Measurements from ENCODE around the gene CHADL.

Gene CHADL

GRCh38 chr22:41248758-41249157 is 8.0 kb upstream of the CHADL start:
- no peak for TF ChIP-seq CSDC2 (CRISPR knock-in tag; IDR thresholded peaks at IDR 0.05)
- no peak for ATAC-seq

DNA sequence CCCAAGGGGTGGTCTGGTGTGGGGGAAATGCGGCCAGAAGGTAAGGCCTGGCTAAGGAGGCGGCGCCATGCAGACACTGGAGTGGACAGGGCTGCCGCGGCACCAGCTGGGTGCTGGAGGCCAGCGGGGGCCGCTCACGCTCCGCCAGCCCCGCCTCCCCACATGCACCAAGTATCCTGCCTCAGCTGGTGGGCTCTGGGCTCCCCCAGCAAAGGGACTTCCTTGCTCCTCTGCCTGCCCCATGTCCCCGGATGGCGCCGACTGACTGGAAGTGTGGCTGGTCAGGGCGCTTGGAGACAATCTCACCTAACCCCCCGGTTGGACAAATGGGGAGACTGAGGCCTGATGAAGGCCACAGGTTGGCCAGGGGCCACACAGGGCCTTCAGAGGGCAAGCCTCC is 7.6 kb upstream of the CHADL start:
- ATAC-seq = no peak
- no peak for TF ChIP-seq ZNF565 (CRISPR knock-in tag; conservative IDR thresholded peaks at IDR 0.05; ENCODE audit: low read depth)
- TF ChIP-seq ZFP3 (CRISPR knock-in tag; IDR thresholded peaks at IDR 0.05) = no peak
- TF ChIP-seq, protein P1, sequence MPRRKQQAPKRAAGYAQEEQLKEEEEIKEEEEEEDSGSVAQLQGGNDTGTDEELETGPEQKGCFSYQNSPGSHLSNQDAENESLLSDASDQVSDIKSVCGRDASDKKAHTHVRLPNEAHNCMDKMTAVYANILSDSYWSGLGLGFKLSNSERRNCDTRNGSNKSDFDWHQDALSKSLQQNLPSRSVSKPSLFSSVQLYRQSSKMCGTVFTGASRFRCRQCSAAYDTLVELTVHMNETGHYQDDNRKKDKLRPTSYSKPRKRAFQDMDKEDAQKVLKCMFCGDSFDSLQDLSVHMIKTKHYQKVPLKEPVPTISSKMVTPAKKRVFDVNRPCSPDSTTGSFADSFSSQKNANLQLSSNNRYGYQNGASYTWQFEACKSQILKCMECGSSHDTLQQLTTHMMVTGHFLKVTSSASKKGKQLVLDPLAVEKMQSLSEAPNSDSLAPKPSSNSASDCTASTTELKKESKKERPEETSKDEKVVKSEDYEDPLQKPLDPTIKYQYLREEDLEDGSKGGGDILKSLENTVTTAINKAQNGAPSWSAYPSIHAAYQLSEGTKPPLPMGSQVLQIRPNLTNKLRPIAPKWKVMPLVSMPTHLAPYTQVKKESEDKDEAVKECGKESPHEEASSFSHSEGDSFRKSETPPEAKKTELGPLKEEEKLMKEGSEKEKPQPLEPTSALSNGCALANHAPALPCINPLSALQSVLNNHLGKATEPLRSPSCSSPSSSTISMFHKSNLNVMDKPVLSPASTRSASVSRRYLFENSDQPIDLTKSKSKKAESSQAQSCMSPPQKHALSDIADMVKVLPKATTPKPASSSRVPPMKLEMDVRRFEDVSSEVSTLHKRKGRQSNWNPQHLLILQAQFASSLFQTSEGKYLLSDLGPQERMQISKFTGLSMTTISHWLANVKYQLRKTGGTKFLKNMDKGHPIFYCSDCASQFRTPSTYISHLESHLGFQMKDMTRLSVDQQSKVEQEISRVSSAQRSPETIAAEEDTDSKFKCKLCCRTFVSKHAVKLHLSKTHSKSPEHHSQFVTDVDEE (CRISPR knock-in tag; IDR thresholded peaks at IDR 0.05) = no peak
- TF ChIP-seq BACH2 (CRISPR knock-in tag; IDR thresholded peaks at IDR 0.05; ENCODE audit: borderline replicate concordance) = no peak
- TF ChIP-seq, protein P2, sequence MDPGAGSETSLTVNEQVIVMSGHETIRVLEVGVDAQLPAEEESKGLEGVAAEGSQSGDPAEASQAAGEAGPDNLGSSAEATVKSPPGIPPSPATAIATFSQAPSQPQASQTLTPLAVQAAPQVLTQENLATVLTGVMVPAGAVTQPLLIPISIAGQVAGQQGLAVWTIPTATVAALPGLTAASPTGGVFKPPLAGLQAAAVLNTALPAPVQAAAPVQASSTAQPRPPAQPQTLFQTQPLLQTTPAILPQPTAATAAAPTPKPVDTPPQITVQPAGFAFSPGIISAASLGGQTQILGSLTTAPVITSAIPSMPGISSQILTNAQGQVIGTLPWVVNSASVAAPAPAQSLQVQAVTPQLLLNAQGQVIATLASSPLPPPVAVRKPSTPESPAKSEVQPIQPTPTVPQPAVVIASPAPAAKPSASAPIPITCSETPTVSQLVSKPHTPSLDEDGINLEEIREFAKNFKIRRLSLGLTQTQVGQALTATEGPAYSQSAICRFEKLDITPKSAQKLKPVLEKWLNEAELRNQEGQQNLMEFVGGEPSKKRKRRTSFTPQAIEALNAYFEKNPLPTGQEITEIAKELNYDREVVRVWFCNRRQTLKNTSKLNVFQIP (CRISPR knock-in tag; IDR thresholded peaks at IDR 0.05; ENCODE audit: borderline replicate concordance, low read depth) = no peak
- no peak for TF ChIP-seq ESRRG (CRISPR knock-in tag; IDR thresholded peaks at IDR 0.05)
- TF ChIP-seq ZFP30 (CRISPR knock-in tag; IDR thresholded peaks at IDR 0.05) = no peak
- TF ChIP-seq ZNF8 (CRISPR knock-in tag; IDR thresholded peaks at IDR 0.05) = no peak

GRCh38 chr22:41247703-41248102 is 7.0 kb upstream of the CHADL start:
- TF ChIP-seq ESRRG (CRISPR knock-in tag; IDR thresholded peaks at IDR 0.05) = no peak
- TF ChIP-seq PPARA (CRISPR knock-in tag; IDR thresholded peaks at IDR 0.05; ENCODE audit: borderline replicate concordance) = no peak
- TF ChIP-seq, protein P2 (CRISPR knock-in tag; IDR thresholded peaks at IDR 0.05; ENCODE audit: borderline replicate concordance, low read depth) = no peak
- no peak for TF ChIP-seq ISL1 (CRISPR knock-in tag; IDR thresholded peaks at IDR 0.05)
- TF ChIP-seq ZNF8 (CRISPR knock-in tag; IDR thresholded peaks at IDR 0.05) = no peak
- TF ChIP-seq OSR1 (CRISPR knock-in tag; IDR thresholded peaks at IDR 0.05) = no peak
- no peak for TF ChIP-seq BACH2 (CRISPR knock-in tag; IDR thresholded peaks at IDR 0.05; ENCODE audit: borderline replicate concordance)
- no peak for TF ChIP-seq PATZ1 (CRISPR knock-in tag; IDR thresholded peaks at IDR 0.05; ENCODE audit: borderline replicate concordance)
- no peak for TF ChIP-seq ZFP30 (CRISPR knock-in tag; IDR thresholded peaks at IDR 0.05)
- no peak for TF ChIP-seq TOX (CRISPR knock-in tag; IDR thresholded peaks at IDR 0.05; ENCODE audit: borderline replicate concordance)
- TF ChIP-seq, protein P3, sequence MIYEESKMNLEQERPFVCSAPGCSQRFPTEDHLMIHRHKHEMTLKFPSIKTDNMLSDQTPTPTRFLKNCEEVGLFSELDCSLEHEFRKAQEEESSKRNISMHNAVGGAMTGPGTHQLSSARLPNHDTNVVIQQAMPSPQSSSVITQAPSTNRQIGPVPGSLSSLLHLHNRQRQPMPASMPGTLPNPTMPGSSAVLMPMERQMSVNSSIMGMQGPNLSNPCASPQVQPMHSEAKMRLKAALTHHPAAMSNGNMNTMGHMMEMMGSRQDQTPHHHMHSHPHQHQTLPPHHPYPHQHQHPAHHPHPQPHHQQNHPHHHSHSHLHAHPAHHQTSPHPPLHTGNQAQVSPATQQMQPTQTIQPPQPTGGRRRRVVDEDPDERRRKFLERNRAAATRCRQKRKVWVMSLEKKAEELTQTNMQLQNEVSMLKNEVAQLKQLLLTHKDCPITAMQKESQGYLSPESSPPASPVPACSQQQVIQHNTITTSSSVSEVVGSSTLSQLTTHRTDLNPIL (CRISPR knock-in tag; IDR thresholded peaks at IDR 0.05; ENCODE audit: low read depth) = no peak
- no peak for TF ChIP-seq GLIS3 (CRISPR knock-in tag; IDR thresholded peaks at IDR 0.05)
- no peak for TF ChIP-seq ZNF70 (CRISPR knock-in tag; IDR thresholded peaks at IDR 0.05)
- TF ChIP-seq RARB (CRISPR knock-in tag; IDR thresholded peaks at IDR 0.05) = no peak
- no peak for TF ChIP-seq ZFP3 (CRISPR knock-in tag; IDR thresholded peaks at IDR 0.05)
- TF ChIP-seq, protein P1 (CRISPR knock-in tag; IDR thresholded peaks at IDR 0.05) = no peak
- TF ChIP-seq ARNTL (CRISPR knock-in tag; IDR thresholded peaks at IDR 0.05; ENCODE audit: borderline replicate concordance, low read depth) = no peak
- TF ChIP-seq TCF4 (CRISPR knock-in tag; IDR thresholded peaks at IDR 0.05; ENCODE audit: borderline replicate concordance) = no peak
- TF ChIP-seq ZC3H10 (CRISPR knock-in tag; IDR thresholded peaks at IDR 0.05) = no peak
- no peak for TF ChIP-seq ZNF565 (CRISPR knock-in tag; conservative IDR thresholded peaks at IDR 0.05; ENCODE audit: low read depth)
- no peak for ATAC-seq
